ENCODE data around the gene PSMD1. TPM values are rescaled to one million over a fixed set of nuclear protein-coding genes. Genes with fewer than 3 reads are reported as not detected.

Gene PSMD1
- polyA plus RNA-seq, 1 donor (not counting 4 experiments of a cell fraction or from before 2014, with no cell fraction given), result 262 TPM

- H4K20me1 ChIP-seq (ENCODE audit: control insufficient read depth, extremely low read depth, insufficient read depth, low read length), result no peaks in the 10 kb centered on the region
- H3K4me1 ChIP-seq (ENCODE audit: control insufficient read depth, extremely low read depth, insufficient read depth, low read length), result no peaks in the 10 kb centered on the region
- no peak overlapping the region for H3K27ac ChIP-seq (ENCODE audit: control insufficient read depth, insufficient read depth, low read length)
- FAIRE-seq, result no peak
- H2AFZ ChIP-seq (ENCODE audit: control insufficient read depth, low read length), result no peak overlapping the region
- H3K9me3 ChIP-seq (ENCODE audit: control insufficient read depth, low read depth, low read length), result no peaks in the 10 kb centered on the region
- DNase-seq (ENCODE audit: low read depth, low spot score), result no peak
- no peak overlapping the region for H3K9ac ChIP-seq (ENCODE audit: control insufficient read depth, extremely low read depth, insufficient read depth, low read length)
- no peak overlapping the region for H3K4me2 ChIP-seq (ENCODE audit: control insufficient read depth, extremely low read depth, insufficient read depth, low read depth, low read length)
- no peak overlapping the region for H3K4me3 ChIP-seq (ENCODE audit: control insufficient read depth in 2 of 3, extremely low read depth in 1 of 3, insufficient read depth in 2 of 3, low read depth in 1 of 3, low read length in 3 of 3)
- H3K36me3 ChIP-seq (ENCODE audit: control insufficient read depth in 2 of 2, extremely low read depth in 1 of 2, insufficient read depth in 2 of 2, low read length in 2 of 2), result peaks cover 0 to 9% of the 10 kb centered on the region in 2 experiments
- no peaks in the 10 kb centered on the region for H3K79me2 ChIP-seq (ENCODE audit: control insufficient read depth, insufficient read depth, low read length)
- no peaks in the 10 kb centered on the region for H3K27me3 ChIP-seq (ENCODE audit: control insufficient read depth, extremely low read depth, insufficient read depth, low read length)
- dilution Hi-C loops (cut with MboI; ENCODE audit: extremely low pct_ligation_motif_present, low sequenced_read_pairs), result no loop called here
- no peak for TF ChIP-seq EZH2 (IDR thresholded peaks at IDR 0.05; ENCODE audit: low read length)
- TF ChIP-seq, protein P1, sequence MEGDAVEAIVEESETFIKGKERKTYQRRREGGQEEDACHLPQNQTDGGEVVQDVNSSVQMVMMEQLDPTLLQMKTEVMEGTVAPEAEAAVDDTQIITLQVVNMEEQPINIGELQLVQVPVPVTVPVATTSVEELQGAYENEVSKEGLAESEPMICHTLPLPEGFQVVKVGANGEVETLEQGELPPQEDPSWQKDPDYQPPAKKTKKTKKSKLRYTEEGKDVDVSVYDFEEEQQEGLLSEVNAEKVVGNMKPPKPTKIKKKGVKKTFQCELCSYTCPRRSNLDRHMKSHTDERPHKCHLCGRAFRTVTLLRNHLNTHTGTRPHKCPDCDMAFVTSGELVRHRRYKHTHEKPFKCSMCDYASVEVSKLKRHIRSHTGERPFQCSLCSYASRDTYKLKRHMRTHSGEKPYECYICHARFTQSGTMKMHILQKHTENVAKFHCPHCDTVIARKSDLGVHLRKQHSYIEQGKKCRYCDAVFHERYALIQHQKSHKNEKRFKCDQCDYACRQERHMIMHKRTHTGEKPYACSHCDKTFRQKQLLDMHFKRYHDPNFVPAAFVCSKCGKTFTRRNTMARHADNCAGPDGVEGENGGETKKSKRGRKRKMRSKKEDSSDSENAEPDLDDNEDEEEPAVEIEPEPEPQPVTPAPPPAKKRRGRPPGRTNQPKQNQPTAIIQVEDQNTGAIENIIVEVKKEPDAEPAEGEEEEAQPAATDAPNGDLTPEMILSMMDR (optimal IDR thresholded peaks at IDR 0.05 in 1 of 3, IDR thresholded peaks at IDR 0.05 in 1 of 3, conservative IDR thresholded peaks at IDR 0.05 in 1 of 3; ENCODE audit: extremely low read depth in 1 of 3, insufficient read depth in 2 of 3, low read length in 3 of 3), result no peak
- no peaks in the 10 kb centered on the region for H3K9me1 ChIP-seq (ENCODE audit: control insufficient read depth, extremely low read depth, insufficient read depth, low read length)
Measured at GRCh38 chr2:231152800-231153557, 96.3 kb downstream of the PSMD1 start.

- no peaks in the 10 kb centered on the region for H3K9me3 ChIP-seq (ENCODE audit: control insufficient read depth, low read depth, low read length)
- peaks cover 5 to 9% of the 10 kb centered on the region in 2 experiments for H3K36me3 ChIP-seq (ENCODE audit: control insufficient read depth in 2 of 2, extremely low read depth in 1 of 2, insufficient read depth in 2 of 2, low read length in 2 of 2)
- H2AFZ ChIP-seq (ENCODE audit: control insufficient read depth, low read length), result no peak overlapping the region
- TF ChIP-seq, protein P1 (optimal IDR thresholded peaks at IDR 0.05 in 1 of 3, IDR thresholded peaks at IDR 0.05 in 1 of 3, conservative IDR thresholded peaks at IDR 0.05 in 1 of 3; ENCODE audit: extremely low read depth in 1 of 3, insufficient read depth in 2 of 3, low read length in 3 of 3), result no peak
- TF ChIP-seq EZH2 (IDR thresholded peaks at IDR 0.05; ENCODE audit: low read length), result no peak
- no peaks in the 10 kb centered on the region for H3K4me1 ChIP-seq (ENCODE audit: control insufficient read depth, extremely low read depth, insufficient read depth, low read length)
- H3K9ac ChIP-seq (ENCODE audit: control insufficient read depth, extremely low read depth, insufficient read depth, low read length), result no peak overlapping the region
- DNase-seq (ENCODE audit: low read depth, low spot score) (no peak), FAIRE-seq (no peak)
- no peaks in the 10 kb centered on the region for H3K9me1 ChIP-seq (ENCODE audit: control insufficient read depth, extremely low read depth, insufficient read depth, low read length)
- no peak overlapping the region for H3K4me3 ChIP-seq (ENCODE audit: control insufficient read depth in 2 of 3, extremely low read depth in 1 of 3, insufficient read depth in 2 of 3, low read depth in 1 of 3, low read length in 3 of 3)
- H3K79me2 ChIP-seq (ENCODE audit: control insufficient read depth, insufficient read depth, low read length), result no peaks in the 10 kb centered on the region
- no peaks in the 10 kb centered on the region for H4K20me1 ChIP-seq (ENCODE audit: control insufficient read depth, extremely low read depth, insufficient read depth, low read length)
- dilution Hi-C loops (cut with MboI; ENCODE audit: extremely low pct_ligation_motif_present, low sequenced_read_pairs), result no loop called here
- no peaks in the 10 kb centered on the region for H3K27me3 ChIP-seq (ENCODE audit: control insufficient read depth, extremely low read depth, insufficient read depth, low read length)
- H3K27ac ChIP-seq (ENCODE audit: control insufficient read depth, insufficient read depth, low read length), result no peak overlapping the region
- no peak overlapping the region for H3K4me2 ChIP-seq (ENCODE audit: control insufficient read depth, extremely low read depth, insufficient read depth, low read depth, low read length)
Measured at GRCh38 chr2:231159306-231159705, 102.6 kb downstream of the PSMD1 start.
